Measurements from ENCODE around the gene BSND.

DNA sequence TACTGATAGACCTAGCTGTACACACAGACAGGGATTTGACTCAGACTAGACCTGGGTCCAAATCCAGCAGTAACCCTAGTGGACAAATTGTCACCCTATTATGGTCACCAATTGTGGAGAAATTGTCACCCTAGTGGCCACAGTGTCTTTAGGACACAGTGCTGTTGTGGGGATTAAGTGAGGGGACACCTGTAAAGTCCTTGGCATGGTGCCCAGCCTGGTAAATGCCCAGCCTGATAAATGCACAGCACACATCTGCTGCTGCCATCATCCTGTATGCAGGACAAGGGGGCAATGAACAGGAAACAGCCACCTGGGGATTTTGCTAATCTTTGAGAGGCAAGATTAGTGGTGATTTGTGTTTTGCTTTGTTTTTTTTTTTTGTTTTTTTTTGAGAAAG is 16.0 kb upstream of the BSND start:
- TF ChIP-seq, protein P1, sequence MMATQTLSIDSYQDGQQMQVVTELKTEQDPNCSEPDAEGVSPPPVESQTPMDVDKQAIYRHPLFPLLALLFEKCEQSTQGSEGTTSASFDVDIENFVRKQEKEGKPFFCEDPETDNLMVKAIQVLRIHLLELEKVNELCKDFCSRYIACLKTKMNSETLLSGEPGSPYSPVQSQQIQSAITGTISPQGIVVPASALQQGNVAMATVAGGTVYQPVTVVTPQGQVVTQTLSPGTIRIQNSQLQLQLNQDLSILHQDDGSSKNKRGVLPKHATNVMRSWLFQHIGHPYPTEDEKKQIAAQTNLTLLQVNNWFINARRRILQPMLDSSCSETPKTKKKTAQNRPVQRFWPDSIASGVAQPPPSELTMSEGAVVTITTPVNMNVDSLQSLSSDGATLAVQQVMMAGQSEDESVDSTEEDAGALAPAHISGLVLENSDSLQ (IDR thresholded peaks at IDR 0.05): no peak
- TF ChIP-seq SP1 (IDR thresholded peaks at IDR 0.05): no peak
- no peak for TF ChIP-seq HDGF (IDR thresholded peaks at IDR 0.05; ENCODE audit: borderline replicate concordance)
- no peak for TF ChIP-seq FOXK2 (IDR thresholded peaks at IDR 0.05)
- TF ChIP-seq ZNF384 (IDR thresholded peaks at IDR 0.05): no peak
- TF ChIP-seq SUZ12 (IDR thresholded peaks at IDR 0.05): no peak
- no peak for TF ChIP-seq FOXA1 (IDR thresholded peaks at IDR 0.05)
- TF ChIP-seq TARDBP (IDR thresholded peaks at IDR 0.05): no peak
- no peak for TF ChIP-seq ARNT (IDR thresholded peaks at IDR 0.05)
- no peak for TF ChIP-seq ELF4 (IDR thresholded peaks at IDR 0.05)
- no peak for TF ChIP-seq BHLHE40 (IDR thresholded peaks at IDR 0.05; ENCODE audit: borderline replicate concordance)
- no peak for TF ChIP-seq NFRKB (IDR thresholded peaks at IDR 0.05)
- TF ChIP-seq FOXM1 (IDR thresholded peaks at IDR 0.05; ENCODE audit: borderline replicate concordance): no peak
- TF ChIP-seq L3MBTL2 (conservative IDR thresholded peaks at IDR 0.05): no peak
